Superior temporal gyrus (tissue), 1 donor: ENCODE data around the gene GALNTL6.
"Not testable (repeated sequence)": the region's sequence is repeated elsewhere in the genome, so short reads cannot be mapped to it uniquely, and the experiment has no call there.

Experiments used
- DNase-seq: peaks from one replicate; pipeline ENCODE4 v3.0.0-alpha.2; 2016; ENCODE audit errors: extremely low spot score

Gene GALNTL6

GRCh38 chr4:172379834-172380233 lies 566.6 kb downstream of the GALNTL6 start:
- no peak for DNase-seq

GRCh38 chr4:172390331-172390730 lies 577.1 kb downstream of the GALNTL6 start:
- no peak for DNase-seq

- DNase-seq: no peak
Measured at GRCh38 chr4:172392741-172393140, 579.5 kb downstream of the GALNTL6 start.

- no peak for DNase-seq
Measured at GRCh38 chr4:172393220-172393619, 580.0 kb downstream of the GALNTL6 start.

GRCh38 chr4:172404676-172405075 lies 591.5 kb downstream of the GALNTL6 start:
- peak; percentile 38 for DNase-seq

GRCh38 chr4:172410363-172410762 lies 597.2 kb downstream of the GALNTL6 start:
- DNase-seq: no peak

GRCh38 chr4:172411149-172411548 lies 597.9 kb downstream of the GALNTL6 start:
- DNase-seq: no peak

- DNase-seq: peak; percentile 18
Measured at GRCh38 chr4:172412851-172413580, 599.8 kb downstream of the GALNTL6 start.

- not testable (repeated sequence) for DNase-seq
Measured at GRCh38 chr4:172428979-172429378, 615.8 kb downstream of the GALNTL6 start.

- DNase-seq: no peak
Measured at GRCh38 chr4:172480471-172480870, 667.3 kb downstream of the GALNTL6 start.

GRCh38 chr4:172481802-172482508 lies 668.8 kb downstream of the GALNTL6 start:
- DNase-seq: no peak

- DNase-seq: no peak
Measured at GRCh38 chr4:172485007-172485406, 671.8 kb downstream of the GALNTL6 start.

GRCh38 chr4:172486531-172486930 lies 673.3 kb downstream of the GALNTL6 start:
- DNase-seq: no peak

- no peak for DNase-seq
Measured at GRCh38 chr4:172489861-172490260, 676.7 kb downstream of the GALNTL6 start.

- DNase-seq: no peak
Measured at GRCh38 chr4:172495769-172496168, 682.6 kb downstream of the GALNTL6 start.

- no peak for DNase-seq
Measured at GRCh38 chr4:172497321-172497720, 684.1 kb downstream of the GALNTL6 start.

GRCh38 chr4:172514011-172514410 lies 700.8 kb downstream of the GALNTL6 start:
- DNase-seq: no peak

- no peak for DNase-seq
Measured at GRCh38 chr4:172514801-172515200, 701.6 kb downstream of the GALNTL6 start.

- DNase-seq: no peak
Measured at GRCh38 chr4:172515266-172515879, 702.2 kb downstream of the GALNTL6 start.

GRCh38 chr4:172517391-172517790 lies 704.2 kb downstream of the GALNTL6 start:
- no peak for DNase-seq

- peak; percentile 26 for DNase-seq
Measured at GRCh38 chr4:172521248-172521647, 708.0 kb downstream of the GALNTL6 start.

- no peak for DNase-seq
Measured at GRCh38 chr4:172521680-172522079, 708.5 kb downstream of the GALNTL6 start.

GRCh38 chr4:172543249-172543648 lies 730.0 kb downstream of the GALNTL6 start:
- no peak for DNase-seq
